ENCODE measurements around the gene DMD.

GRCh38 chrX:32525234-32525633 is 686.1 kb downstream of the DMD start:
- TF ChIP-seq EZH2phosphoT487 (IDR thresholded peaks at IDR 0.05; ENCODE audit: insufficient read depth, low read depth) = no peak
- TF ChIP-seq EZH2 (IDR thresholded peaks at IDR 0.05; ENCODE audit: insufficient read depth, poor library complexity, severe bottlenecking) = no peak

All from GM23248 (cell line).